BLaER1 treated with 17β-estradiol and CSF1 and Interleukin-3, amounts not matched to agents 10 nM and 100 nM (cell line): Measurements from ENCODE around the gene ARHGAP40.

Experiments used
- H3K27ac ChIP-seq, 11 experiments: shearing (Covaris generic); formaldehyde crosslinking; 2 replicates each; pipeline ENCODE4 v1.8.1; 2022
- H3K27me3 ChIP-seq, 11 experiments: shearing (Covaris generic); formaldehyde crosslinking; 2 replicates each; pipeline ENCODE4 v1.8.1; 2022
- H3K36me3 ChIP-seq, 11 experiments: shearing (Covaris generic); formaldehyde crosslinking; 2 replicates each; pipeline ENCODE4 v1.8.1; 2022
- H3K4me1 ChIP-seq, 10 experiments: shearing (Covaris generic); formaldehyde crosslinking; 2 replicates each; pipeline ENCODE4 v1.8.1; 2022
- H3K4me2 ChIP-seq, 11 experiments: shearing (Covaris generic); formaldehyde crosslinking; 2 replicates each; pipeline ENCODE4 v1.8.1; 2022
- H3K4me3 ChIP-seq, 10 experiments: shearing (Covaris generic); formaldehyde crosslinking; 2 replicates each; pipeline ENCODE4 v1.8.1; 2022
- H3K9ac ChIP-seq, 11 experiments: shearing (Covaris generic); formaldehyde crosslinking; 2 replicates each; pipeline ENCODE4 v1.8.1; 2022
- H3K9me3 ChIP-seq, 11 experiments: shearing (Covaris generic); formaldehyde crosslinking; replicated peaks in 1 of 11; 2 replicates each; pipeline ENCODE4 v1.8.1; 2022
- H4K20me1 ChIP-seq, 11 experiments: shearing (Covaris generic); formaldehyde crosslinking; 2 replicates each; pipeline ENCODE4 v1.8.1; 2022
- Cebpa-rat ChIP-seq, 11 experiments: shearing (Covaris generic); IDR thresholded peaks; 2 replicates each; pipeline ENCODE4 v1.8.1; 2022

ARHGAP40 gene

GRCh38 chr20:38612751-38613515, 11.3 kb downstream of the ARHGAP40 start:
- H3K27ac ChIP-seq: no peak overlapping the region
- H3K4me1 ChIP-seq: peaks cover 0 to 5% (median 0%) of the 10 kb centered on the region in 10 experiments; a peak in 5 of 20 replicates
- no peaks in the 10 kb centered on the region for H3K9me3 ChIP-seq
- no peak overlapping the region for H3K4me3 ChIP-seq
- H3K4me2 ChIP-seq: no peak overlapping the region
- H3K27me3 ChIP-seq: no peaks in the 10 kb centered on the region
- H3K9ac ChIP-seq: no peak overlapping the region
- no peaks in the 10 kb centered on the region for H4K20me1 ChIP-seq
- H3K36me3 ChIP-seq: no peaks in the 10 kb centered on the region
- TF ChIP-seq Cebpa-rat (IDR thresholded peaks at IDR 0.05): no peak

- no peaks in the 10 kb centered on the region for H3K4me1 ChIP-seq
- no peak overlapping the region for H3K4me3 ChIP-seq
- H3K9ac ChIP-seq: no peak overlapping the region
- no peak overlapping the region for H3K27ac ChIP-seq
- no peaks in the 10 kb centered on the region for H3K27me3 ChIP-seq
- H3K9me3 ChIP-seq: no peaks in the 10 kb centered on the region
- no peak for TF ChIP-seq Cebpa-rat (IDR thresholded peaks at IDR 0.05)
- H4K20me1 ChIP-seq: no peaks in the 10 kb centered on the region
- no peak overlapping the region for H3K4me2 ChIP-seq
- H3K36me3 ChIP-seq: no peaks in the 10 kb centered on the region
Measured at GRCh38 chr20:38615283-38615682, 13.7 kb downstream of the ARHGAP40 start.

GRCh38 chr20:38616457-38616856, 14.8 kb downstream of the ARHGAP40 start:
- no peak overlapping the region for H3K27ac ChIP-seq
- H3K4me2 ChIP-seq: no peak overlapping the region
- H3K36me3 ChIP-seq: no peaks in the 10 kb centered on the region
- no peak overlapping the region for H3K4me3 ChIP-seq
- no peak for TF ChIP-seq Cebpa-rat (IDR thresholded peaks at IDR 0.05)
- no peak overlapping the region for H3K9ac ChIP-seq
- H3K4me1 ChIP-seq: no peaks in the 10 kb centered on the region
- no peaks in the 10 kb centered on the region for H3K9me3 ChIP-seq
- H3K27me3 ChIP-seq: no peaks in the 10 kb centered on the region
- no peaks in the 10 kb centered on the region for H4K20me1 ChIP-seq

GRCh38 chr20:38617011-38617829, 15.6 kb downstream of the ARHGAP40 start:
- no peak overlapping the region for H3K27ac ChIP-seq
- no peaks in the 10 kb centered on the region for H3K4me1 ChIP-seq
- no peak overlapping the region for H3K4me2 ChIP-seq
- no peak for TF ChIP-seq Cebpa-rat (IDR thresholded peaks at IDR 0.05)
- no peaks in the 10 kb centered on the region for H3K36me3 ChIP-seq
- no peaks in the 10 kb centered on the region for H3K9me3 ChIP-seq
- no peaks in the 10 kb centered on the region for H3K27me3 ChIP-seq
- no peak overlapping the region for H3K9ac ChIP-seq
- no peaks in the 10 kb centered on the region for H4K20me1 ChIP-seq
- H3K4me3 ChIP-seq: no peak overlapping the region

GRCh38 chr20:38617830-38618196, 16.2 kb downstream of the ARHGAP40 start:
- Histone ChIP-seq H3K27ac (no peak overlapping the region), H3K36me3 (no peaks in the 10 kb centered on the region), H3K27me3 (no peaks in the 10 kb centered on the region), H4K20me1 (no peaks in the 10 kb centered on the region), H3K9me3 (no peaks in the 10 kb centered on the region), H3K4me2 (no peak overlapping the region), H3K9ac (no peak overlapping the region), H3K4me1 (no peaks in the 10 kb centered on the region), H3K4me3 (no peak overlapping the region)
- no peak for TF ChIP-seq Cebpa-rat (IDR thresholded peaks at IDR 0.05)

GRCh38 chr20:38620441-38620840, 18.8 kb downstream of the ARHGAP40 start:
- H3K4me3 ChIP-seq: no peak overlapping the region
- H3K27ac ChIP-seq: no peak overlapping the region
- H3K9ac ChIP-seq: no peak overlapping the region
- H4K20me1 ChIP-seq: no peaks in the 10 kb centered on the region
- H3K36me3 ChIP-seq: no peaks in the 10 kb centered on the region
- no peak for TF ChIP-seq Cebpa-rat (IDR thresholded peaks at IDR 0.05)
- no peaks in the 10 kb centered on the region for H3K4me1 ChIP-seq
- H3K27me3 ChIP-seq: no peaks in the 10 kb centered on the region
- H3K4me2 ChIP-seq: no peak overlapping the region
- H3K9me3 ChIP-seq: no peaks in the 10 kb centered on the region

GRCh38 chr20:38623061-38623460, 21.5 kb downstream of the ARHGAP40 start:
- H3K27me3 ChIP-seq: no peaks in the 10 kb centered on the region
- no peak overlapping the region for H3K27ac ChIP-seq
- no peak overlapping the region for H3K4me3 ChIP-seq
- H3K4me2 ChIP-seq: no peak overlapping the region
- TF ChIP-seq Cebpa-rat (IDR thresholded peaks at IDR 0.05): no peak
- no peaks in the 10 kb centered on the region for H4K20me1 ChIP-seq
- no peaks in the 10 kb centered on the region for H3K36me3 ChIP-seq
- no peaks in the 10 kb centered on the region for H3K9me3 ChIP-seq
- no peaks in the 10 kb centered on the region for H3K4me1 ChIP-seq
- no peak overlapping the region for H3K9ac ChIP-seq

- no peaks in the 10 kb centered on the region; a peak in 1 of 20 replicates for H3K4me1 ChIP-seq
- no peaks in the 10 kb centered on the region for H3K36me3 ChIP-seq
- no peaks in the 10 kb centered on the region for H4K20me1 ChIP-seq
- TF ChIP-seq Cebpa-rat (IDR thresholded peaks at IDR 0.05): no peak
- no peak overlapping the region for H3K4me2 ChIP-seq
- no peaks in the 10 kb centered on the region for H3K27me3 ChIP-seq
- no peak overlapping the region for H3K4me3 ChIP-seq
- no peaks in the 10 kb centered on the region for H3K9me3 ChIP-seq
- no peak overlapping the region for H3K9ac ChIP-seq
- no peak overlapping the region for H3K27ac ChIP-seq
Measured at GRCh38 chr20:38624084-38624483, 22.5 kb downstream of the ARHGAP40 start.

GRCh38 chr20:38625896-38626295, 24.3 kb downstream of the ARHGAP40 start:
- Histone ChIP-seq H3K4me2 (no peak overlapping the region), H3K36me3 (no peaks in the 10 kb centered on the region), H4K20me1 (no peaks in the 10 kb centered on the region), H3K27ac (no peak overlapping the region), H3K9ac (no peak overlapping the region), H3K4me1 (peaks cover 0 to 5% (median 0%) of the 10 kb centered on the region in 10 experiments; a peak in 3 of 20 replicates), H3K9me3 (no peaks in the 10 kb centered on the region), H3K27me3 (no peaks in the 10 kb centered on the region), H3K4me3 (no peak overlapping the region)
- TF ChIP-seq Cebpa-rat (IDR thresholded peaks at IDR 0.05): no peak
